ENCODE data around the gene MYO1E.

DNA sequence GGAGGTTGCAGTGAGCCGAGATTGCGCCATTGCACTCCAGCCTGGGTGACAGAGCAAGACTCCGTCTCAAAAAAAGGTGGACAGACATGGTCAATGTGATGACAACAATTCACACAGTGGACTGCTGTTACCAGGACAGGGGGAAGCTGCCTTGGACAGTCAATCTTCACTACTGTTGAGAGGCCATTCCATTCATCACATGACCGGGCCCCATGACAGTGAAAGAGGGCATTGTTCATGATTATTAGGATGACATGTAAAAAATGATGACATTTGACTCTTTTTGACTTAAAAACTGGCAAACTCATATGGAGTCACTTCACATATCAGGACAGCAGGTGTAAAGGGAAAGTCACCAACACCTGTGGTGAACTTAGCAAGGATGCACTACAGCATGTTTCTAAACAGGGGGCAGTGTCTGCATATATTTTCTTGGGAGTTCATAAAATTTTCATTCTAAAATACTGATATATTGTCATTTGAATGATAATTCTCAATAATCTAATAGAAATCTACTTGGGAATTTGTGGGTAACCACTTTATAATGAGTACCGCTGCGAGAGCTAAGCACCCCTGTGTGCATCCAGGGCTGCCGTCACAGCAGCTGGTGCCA lies 200.3 kb downstream of the MYO1E start:
- TF ChIP-seq, protein P1, sequence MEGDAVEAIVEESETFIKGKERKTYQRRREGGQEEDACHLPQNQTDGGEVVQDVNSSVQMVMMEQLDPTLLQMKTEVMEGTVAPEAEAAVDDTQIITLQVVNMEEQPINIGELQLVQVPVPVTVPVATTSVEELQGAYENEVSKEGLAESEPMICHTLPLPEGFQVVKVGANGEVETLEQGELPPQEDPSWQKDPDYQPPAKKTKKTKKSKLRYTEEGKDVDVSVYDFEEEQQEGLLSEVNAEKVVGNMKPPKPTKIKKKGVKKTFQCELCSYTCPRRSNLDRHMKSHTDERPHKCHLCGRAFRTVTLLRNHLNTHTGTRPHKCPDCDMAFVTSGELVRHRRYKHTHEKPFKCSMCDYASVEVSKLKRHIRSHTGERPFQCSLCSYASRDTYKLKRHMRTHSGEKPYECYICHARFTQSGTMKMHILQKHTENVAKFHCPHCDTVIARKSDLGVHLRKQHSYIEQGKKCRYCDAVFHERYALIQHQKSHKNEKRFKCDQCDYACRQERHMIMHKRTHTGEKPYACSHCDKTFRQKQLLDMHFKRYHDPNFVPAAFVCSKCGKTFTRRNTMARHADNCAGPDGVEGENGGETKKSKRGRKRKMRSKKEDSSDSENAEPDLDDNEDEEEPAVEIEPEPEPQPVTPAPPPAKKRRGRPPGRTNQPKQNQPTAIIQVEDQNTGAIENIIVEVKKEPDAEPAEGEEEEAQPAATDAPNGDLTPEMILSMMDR (IDR thresholded peaks at IDR 0.05) = peak in 1 of 6 experiments; percentile 7
- no peak for TF ChIP-seq POLR2A (IDR thresholded peaks at IDR 0.05)
